SK-N-SH treated with all-trans-retinoic acid at 6 μM for 48 hours (cell line): ENCODE data around the gene RUSC2.

Source experiments
- GLIS3 ChIP-seq: fragments of 250-450 bp; sonication (Bioruptor Pico); IDR thresholded peaks from 2 replicates; pipeline ENCODE4 v1.5.0; 2020; ENCODE audit warnings: mild to moderate bottlenecking, moderate library complexity
- PATZ1 ChIP-seq: fragments of 250-450 bp; sonication (Bioruptor Pico); IDR thresholded peaks from 2 replicates; pipeline ENCODE4 v1.8.0; 2020; ENCODE audit warnings: mild to moderate bottlenecking, moderate library complexity, borderline replicate concordance
- RARB ChIP-seq: fragments of 250-450 bp; sonication (Bioruptor Pico); IDR thresholded peaks from 2 replicates; pipeline ENCODE4 v1.8.0; 2021; ENCODE audit warnings: mild to moderate bottlenecking, moderate library complexity
- ZC3H10 ChIP-seq: fragments of 250-450 bp; sonication (Bioruptor Pico); IDR thresholded peaks from 2 replicates; pipeline ENCODE4 v1.5.1; 2021; ENCODE audit warnings: mild to moderate bottlenecking, moderate library complexity
- ZFP3 ChIP-seq: fragments of 250-450 bp; sonication (Bioruptor Pico); IDR thresholded peaks from 2 replicates; pipeline ENCODE4 v1.5.0; 2020; ENCODE audit warnings: mild to moderate bottlenecking, moderate library complexity
- ZNF70 ChIP-seq: fragments of 450-650 bp; formaldehyde crosslinking; IDR thresholded peaks from 2 replicates; pipeline ENCODE4 v1.5.0; 2020; ENCODE audit warnings: mild to moderate bottlenecking, moderate library complexity
- TF ChIP-seq, protein P1 (sequence below): fragments of 250-450 bp; sonication (Bioruptor Pico); IDR thresholded peaks from 2 replicates; pipeline ENCODE4 v1.5.1; 2020; ENCODE audit warnings: low read depth, mild to moderate bottlenecking, moderate library complexity

DNA sequence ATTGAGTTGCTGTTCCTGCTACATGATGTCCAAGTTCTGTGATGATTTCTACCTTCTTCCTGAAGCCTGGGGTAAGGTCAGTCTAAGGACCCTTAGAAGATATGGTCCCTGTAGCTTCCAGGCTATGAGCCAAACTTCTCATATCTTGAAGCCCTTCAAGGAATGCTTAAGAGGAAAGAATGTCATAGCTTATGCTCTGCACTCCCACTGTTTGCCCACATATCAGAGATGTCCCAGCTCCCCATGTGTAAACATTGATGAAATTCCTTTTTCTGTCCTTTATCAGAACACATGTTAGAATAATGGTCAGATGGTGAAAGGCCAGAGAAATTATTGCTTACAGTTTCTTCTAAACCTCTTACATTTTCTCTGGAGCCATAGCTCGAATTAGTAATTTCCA, 41.4 kb upstream of the RUSC2 start:
- TF ChIP-seq PATZ1 (CRISPR knock-in tag) (no peak), ZNF70 (CRISPR knock-in tag) (no peak), GLIS3 (CRISPR knock-in tag) (no peak), RARB (no peak), ZFP3 (CRISPR knock-in tag) (no peak), ZC3H10 (CRISPR knock-in tag) (no peak)
- TF ChIP-seq, protein P1, sequence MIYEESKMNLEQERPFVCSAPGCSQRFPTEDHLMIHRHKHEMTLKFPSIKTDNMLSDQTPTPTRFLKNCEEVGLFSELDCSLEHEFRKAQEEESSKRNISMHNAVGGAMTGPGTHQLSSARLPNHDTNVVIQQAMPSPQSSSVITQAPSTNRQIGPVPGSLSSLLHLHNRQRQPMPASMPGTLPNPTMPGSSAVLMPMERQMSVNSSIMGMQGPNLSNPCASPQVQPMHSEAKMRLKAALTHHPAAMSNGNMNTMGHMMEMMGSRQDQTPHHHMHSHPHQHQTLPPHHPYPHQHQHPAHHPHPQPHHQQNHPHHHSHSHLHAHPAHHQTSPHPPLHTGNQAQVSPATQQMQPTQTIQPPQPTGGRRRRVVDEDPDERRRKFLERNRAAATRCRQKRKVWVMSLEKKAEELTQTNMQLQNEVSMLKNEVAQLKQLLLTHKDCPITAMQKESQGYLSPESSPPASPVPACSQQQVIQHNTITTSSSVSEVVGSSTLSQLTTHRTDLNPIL = no peak
